H1 (cell line): ENCODE measurements around the gene SUGT1. TPM values are rescaled to one million over a fixed set of nuclear protein-coding genes. Genes with fewer than 3 reads are reported as not detected.

ENCODE experiments used
- CTCF ChIA-PET: fragments of 300-600 bp; sonication (Branson Sonifier 250); formaldehyde crosslinking; loops from one replicate; lab custom pipeline; 2021; ENCODE audit not compliant: partially characterized antibody; lab: Charles Lee
- POLR2A ChIA-PET: fragments of 300-600 bp; sonication (Branson Sonifier 250); formaldehyde crosslinking; loops from one replicate; lab custom pipeline; 2021; ENCODE audit warnings: inconsistent platforms; ENCODE audit not compliant: partially characterized antibody; lab: Charles Lee
- DNase-seq, 2 experiments: peaks; one replicate each; pipeline versions ENCODE4 v3.0.0 to v3.0.0-alpha.2; 2010 to 2022; ENCODE audit warnings: low spot score in 2 of 2, low read depth in 1 of 2, mixed read lengths in 1 of 2
- FAIRE-seq: peaks from 2 replicates; lab custom pipeline; 2011; peaks lifted over from hg19 to GRCh38; lab: Jason Lieb, UNC
- H2AFZ ChIP-seq: 2 replicates; pipeline ENCODE4 v1.8.1; 2012; ENCODE audit warnings: low read length, inconsistent platforms
- H2AK5ac ChIP-seq: 2 replicates; pipeline ENCODE4 v1.6.1; 2013; ENCODE audit warnings: low read depth, low read length
- H2BK120ac ChIP-seq: replicated peaks from 2 replicates; pipeline ENCODE3; 2013; ENCODE audit warnings: low read depth, low read length, inconsistent platforms
- H2BK12ac ChIP-seq: 2 replicates; pipeline ENCODE4 v1.6.1; 2013; ENCODE audit warnings: low read depth, low read length
- H2BK15ac ChIP-seq: 2 replicates; pipeline ENCODE4 v1.6.1; 2013; ENCODE audit warnings: low read length
- H2BK20ac ChIP-seq: 2 replicates; pipeline ENCODE4 v1.6.1; 2013; ENCODE audit warnings: low read length
- H2BK5ac ChIP-seq: 2 replicates; pipeline ENCODE4 v1.6.1; 2013; ENCODE audit warnings: low read depth, low read length
- H3K14ac ChIP-seq: 2 replicates; pipeline ENCODE4 v1.6.1; 2013; ENCODE audit warnings: inconsistent platforms; ENCODE audit not compliant: insufficient read length
- H3K18ac ChIP-seq: 2 replicates; pipeline ENCODE4 v1.6.1; 2013; ENCODE audit warnings: low read length; ENCODE audit errors: extremely low read depth
- H3K23ac ChIP-seq: 2 replicates; pipeline ENCODE4 v1.6.1; 2013; ENCODE audit warnings: inconsistent platforms; ENCODE audit not compliant: insufficient read length
- H3K23me2 ChIP-seq: 2 replicates; pipeline ENCODE4 v1.6.1; 2013; ENCODE audit warnings: low read depth, low read length
- H3K27ac ChIP-seq: 2 replicates; pipeline ENCODE4 v1.6.1; 2011; ENCODE audit warnings: low read depth, low read length, inconsistent platforms
- H3K27me3 ChIP-seq, 4 experiments: replicated peaks in 1 of 4; 1 replicate in 1 of 4; 2 replicates in 3 of 4; pipeline versions ENCODE4 v1.6.1 to v1.8.1; 2011 to 2013; ENCODE audit warnings: low read length in 3 of 4, mild to moderate bottlenecking in 3 of 4, inconsistent platforms in 2 of 4, mixed read lengths in 2 of 4, moderate library complexity in 1 of 4; ENCODE audit not compliant: control insufficient read depth in 3 of 4, insufficient read depth in 3 of 4; ENCODE audit errors: extremely low read depth in 1 of 4
- H3K36me3 ChIP-seq, 4 experiments: 2 replicates each; pipeline versions ENCODE4 v1.6.1 to v1.8.1; 2011 to 2013; ENCODE audit warnings: mild to moderate bottlenecking in 4 of 4, low read length in 3 of 4, moderate library complexity in 2 of 4, control low read depth in 1 of 4, inconsistent platforms in 1 of 4; ENCODE audit not compliant: insufficient read depth in 4 of 4, control insufficient read depth in 2 of 4
- H3K4ac ChIP-seq: replicated peaks from 2 replicates; pipeline ENCODE3; 2013; ENCODE audit warnings: low read length, low read depth, mixed read lengths, inconsistent platforms; ENCODE audit not compliant: insufficient read length
- H3K4me1 ChIP-seq, 4 experiments: replicated peaks in 1 of 4; 1 replicate in 1 of 4; 2 replicates in 3 of 4; pipeline versions ENCODE4 v1.6.1 to v1.8.1; 2011 to 2013; ENCODE audit warnings: low read length in 3 of 4, inconsistent platforms in 2 of 4, mixed read lengths in 1 of 4; ENCODE audit not compliant: insufficient read depth in 4 of 4, control insufficient read depth in 3 of 4
- H3K4me2 ChIP-seq, 2 experiments: 2 replicates each; pipeline versions ENCODE4 v1.6.1 to v1.8.1; 2011 to 2013; ENCODE audit warnings: low read depth in 2 of 2, low read length in 2 of 2, control low read depth in 1 of 2, inconsistent platforms in 1 of 2, mild to moderate bottlenecking in 1 of 2; ENCODE audit not compliant: insufficient read depth in 1 of 2
- H3K4me3 ChIP-seq, 4 experiments: fragments of 200-600, 300-600 bp in 1 of 4; sonication (generic), shearing (Covaris generic), sonication (Bioruptor Twin) in 1 of 4; 2 replicates each; pipeline versions ENCODE4 v1.5.1 to v1.8.1; 2011 to 2016; ENCODE audit warnings: low read length in 4 of 4, low read depth in 3 of 4, control low read depth in 2 of 4, inconsistent platforms in 2 of 4, mild to moderate bottlenecking in 2 of 4, mixed read lengths in 1 of 4, moderate library complexity in 1 of 4; ENCODE audit not compliant: insufficient read depth in 2 of 4; ENCODE audit errors: extremely low read depth in 1 of 4
- H3K56ac ChIP-seq: replicated peaks from 2 replicates; pipeline ENCODE3; 2013; ENCODE audit warnings: low read depth, mild to moderate bottlenecking, mixed read lengths, low read length, inconsistent platforms; ENCODE audit not compliant: insufficient read length
- H3K79me1 ChIP-seq: 2 replicates; pipeline ENCODE4 v1.6.1; 2013; ENCODE audit warnings: low read depth, low read length, control low read depth
- H3K79me2 ChIP-seq, 2 experiments: 2 replicates each; pipeline versions ENCODE4 v1.6.1 to v1.8.1; 2012 to 2013; ENCODE audit warnings: low read length in 2 of 2, mild to moderate bottlenecking in 2 of 2, inconsistent platforms in 1 of 2; ENCODE audit not compliant: insufficient read depth in 2 of 2, control insufficient read depth in 1 of 2
- H3K9ac ChIP-seq, 4 experiments: replicated peaks in 1 of 4; 1 replicate in 1 of 4; 2 replicates in 3 of 4; pipeline versions ENCODE4 v1.6.1 to v1.8.1; 2011 to 2013; ENCODE audit warnings: low read depth in 3 of 4, low read length in 3 of 4, control low read depth in 2 of 4, mild to moderate bottlenecking in 2 of 4, moderate library complexity in 2 of 4, inconsistent platforms in 1 of 4; ENCODE audit errors: extremely low read depth in 1 of 4
- H3K9me3 ChIP-seq, 2 experiments: 2 replicates each; pipeline versions ENCODE4 v1.6.1 to v1.8.1; 2012 to 2013; ENCODE audit warnings: mild to moderate bottlenecking in 2 of 2, moderate library complexity in 2 of 2, control low read depth in 1 of 2, inconsistent platforms in 1 of 2, low read depth in 1 of 2, low read length in 1 of 2, mixed read lengths in 1 of 2; ENCODE audit not compliant: insufficient read depth in 2 of 2
- H4K20me1 ChIP-seq, 2 experiments: replicated peaks in 1 of 2; 2 replicates each; pipeline versions ENCODE3 to v1.8.1; 2011 to 2013; ENCODE audit warnings: inconsistent platforms in 2 of 2, low read length in 2 of 2, mild to moderate bottlenecking in 1 of 2; ENCODE audit not compliant: insufficient read depth in 2 of 2, control insufficient read depth in 1 of 2
- H4K5ac ChIP-seq: 2 replicates; pipeline ENCODE4 v1.6.1; 2013; ENCODE audit warnings: low read length, low read depth, mixed read lengths, inconsistent platforms; ENCODE audit not compliant: insufficient read length
- H4K8ac ChIP-seq: 2 replicates; pipeline ENCODE4 v1.8.0; 2013; ENCODE audit warnings: mild to moderate bottlenecking, moderate library complexity, low read length, inconsistent platforms; ENCODE audit not compliant: insufficient read depth; ENCODE audit errors: extremely low read depth
- H4K91ac ChIP-seq: replicated peaks from 2 replicates; pipeline ENCODE3; 2013; ENCODE audit warnings: low read length, mixed read lengths, inconsistent platforms; ENCODE audit not compliant: insufficient read length
- BACH1 ChIP-seq: IDR thresholded peaks from 2 replicates; pipeline ENCODE4 v1.6.1; 2012; ENCODE audit warnings: low read length, improper control_type of control experiment
- BCL11A ChIP-seq, 2 experiments: IDR thresholded peaks; one replicate each; pipeline ENCODE4 v1.6.1; 2011; ENCODE audit warnings: low read depth in 2 of 2, low read length in 2 of 2, mild to moderate bottlenecking in 2 of 2
- CEBPB ChIP-seq: IDR thresholded peaks from 2 replicates; pipeline ENCODE4 v1.6.1; 2012; ENCODE audit warnings: low read depth, low read length
- E2F6 ChIP-seq: IDR thresholded peaks from 2 replicates; pipeline ENCODE4 v1.6.1; 2012; ENCODE audit warnings: inconsistent platforms
- EGR1 ChIP-seq: IDR thresholded peaks from 2 replicates; pipeline ENCODE4 v1.6.1; 2011; ENCODE audit warnings: low read depth, low read length, borderline replicate concordance
- FOSL1 ChIP-seq: IDR thresholded peaks from 2 replicates; pipeline ENCODE4 v1.6.1; 2011; ENCODE audit warnings: mild to moderate bottlenecking, low read depth, low read length, moderate library complexity; ENCODE audit not compliant: insufficient read depth
- NRF1 ChIP-seq: IDR thresholded peaks from 2 replicates; pipeline ENCODE4 v1.6.1; 2011; ENCODE audit warnings: mild to moderate bottlenecking, low read depth, low read length, improper control_type of control experiment
- POLR2A ChIP-seq, 2 experiments: IDR thresholded peaks; 1 replicate in 1 of 2; 2 replicates in 1 of 2; pipeline ENCODE4 v1.6.1; 2011; ENCODE audit warnings: low read depth in 2 of 2, low read length in 2 of 2, mild to moderate bottlenecking in 2 of 2; ENCODE audit errors: control extremely low read depth in 1 of 2
- RXRA ChIP-seq: IDR thresholded peaks from 2 replicates; pipeline ENCODE4 v1.6.1; 2011; ENCODE audit warnings: low read depth, mild to moderate bottlenecking, low read length, moderate library complexity; ENCODE audit not compliant: insufficient read depth
- SRF ChIP-seq: IDR thresholded peaks from 2 replicates; pipeline ENCODE4 v1.6.1; 2011; ENCODE audit warnings: mild to moderate bottlenecking, low read depth, low read length, moderate library complexity
- USF2 ChIP-seq: IDR thresholded peaks from 2 replicates; pipeline ENCODE4 v1.6.1; 2011; ENCODE audit warnings: low read length, improper control_type of control experiment
- WGBS, 2 experiments: shearing (Covaris generic) in 1 of 2; methylation state at CpG; one replicate each; pipeline versions ENCODE4 v1.1.6 to v1.1.7; 2013 to 2015; ENCODE audit warnings: low lambda C conversion rate in 2 of 2, mixed read lengths in 2 of 2, inconsistent platforms in 1 of 2, low coverage in 1 of 2, missing lambda C conversion rate in 1 of 2; ENCODE audit not compliant: insufficient replicate concordance in 2 of 2, insufficient coverage in 1 of 2, insufficient read length in 1 of 2; ENCODE audit errors: extremely low coverage in 1 of 2, missing lambda C conversion rate in 1 of 2; 5-methylcytosine and 5-hydroxymethylcytosine counted together
- polyA plus RNA-seq, 7 experiments: library from polyadenylated mRNA; depleted of rRNA in 3 of 7; stranded (reverse) in 5 of 7; unstranded in 2 of 7; fragments of >200 nt in 5 of 7; fragments of 200-250 nt in 2 of 7; gene quantifications; 1 replicate in 5 of 7; 2 replicates in 1 of 7; 4 replicates in 1 of 7; pipeline versions ENCODE4 v1.2.1 to v1.2.3, GENCODE V29; 2011 to 2013; ENCODE audit warnings: missing spikeins in 2 of 7, mixed read lengths in 2 of 7
- total RNA-seq: library from RNA; stranded (reverse); fragmentation: NEBNext Ultra II Directional; extraction: Animal tissue kit (Norgen Biotek cat#: 25700); gene quantifications from 2 replicates; pipeline ENCODE4 v1.2.1, GENCODE V29; 2021
- TF ChIP-seq, protein P1 (sequence below): IDR thresholded peaks from 2 replicates; pipeline ENCODE4 v1.6.1; 2011; ENCODE audit warnings: low read depth, mild to moderate bottlenecking, low read length; ENCODE audit not compliant: insufficient read depth

The SUGT1 gene
- total and polyA plus RNA-seq, 2 of the 8 experiments (the other 6 are each of a cell fraction or from before 2014, with no cell fraction given), result 21.0 to 99.4 TPM

DNA sequence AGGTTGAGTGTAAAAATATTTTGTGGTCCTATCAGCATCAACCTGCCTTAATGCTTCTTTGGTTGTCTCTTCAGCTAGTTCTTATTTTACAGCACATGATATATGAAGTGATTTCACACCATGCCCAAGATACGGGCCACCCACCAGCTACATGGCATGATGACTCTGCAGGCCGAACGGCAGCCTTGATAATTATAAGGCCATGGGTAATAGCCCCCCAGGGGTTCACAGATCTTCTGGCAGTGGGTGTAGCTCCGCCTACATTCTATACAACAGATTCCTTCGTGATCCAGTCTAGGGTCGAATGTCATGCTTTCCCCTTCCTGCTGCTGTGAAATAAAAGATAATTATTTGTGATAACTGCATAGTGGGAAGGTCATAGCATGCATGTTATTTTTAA lies 50.8 kb downstream of the SUGT1 start:
- 0 out of 2 replicates have a peak, but pooled peaks cover 2% of the 10 kb centered on the region for H3K23me2 ChIP-seq
- H2AFZ ChIP-seq, result no peak overlapping the region
- H3K4me1 ChIP-seq, result peaks cover 0 to 3% (median 1%) of the 10 kb centered on the region in 4 experiments; a peak in 3 of 7 replicates
- no peak overlapping the region for H2BK12ac ChIP-seq
- DNase-seq (no peak), FAIRE-seq (no peak)
- H3K9me3 ChIP-seq, result no peaks in the 10 kb centered on the region
- no peaks in the 10 kb centered on the region for H4K20me1 ChIP-seq
- WGBS, 2 experiments, result 79% methylated on average over 6 of the region's 6 CpGs; no CpG with 5 or more reads in 1 of the 2 experiments
- no peak overlapping the region for H3K4ac ChIP-seq
- H3K27me3 ChIP-seq, result no peaks in the 10 kb centered on the region
- no peak overlapping the region for H2BK15ac ChIP-seq
- no peak overlapping the region for H2BK20ac ChIP-seq
- H3K27ac ChIP-seq, result no peak overlapping the region
- ChIA-PET POLR2A (interaction anchor here (0.7 to 3.4 kb wide), 8 partner anchors 9 to 106 kb away, joined by 3 to 13 read pairs (median 4); partner anchors contain the start of gene CNMD), CTCF (interaction anchor here (0.6 to 3.3 kb wide), 9 partner anchors 12 to 108 kb away, joined by 3 to 18 read pairs (median 4); no protein-coding TSS in a partner anchor)
- no peak overlapping the region for H4K8ac ChIP-seq
- no peak overlapping the region for H4K91ac ChIP-seq
- no peak overlapping the region for H2BK120ac ChIP-seq
- no peak overlapping the region for H3K14ac ChIP-seq
- H3K9ac ChIP-seq, result no peak overlapping the region
- H2BK5ac ChIP-seq, result no peak overlapping the region
- H4K5ac ChIP-seq, result no peak overlapping the region
- no peak overlapping the region for H3K4me2 ChIP-seq
- H2AK5ac ChIP-seq, result no peak overlapping the region
- H3K79me2 ChIP-seq, result no peaks in the 10 kb centered on the region
- peaks cover 0 to 17% (median 2%) of the 10 kb centered on the region in 4 experiments; a peak in 3 of 8 replicates for H3K36me3 ChIP-seq
- no peak overlapping the region for H3K18ac ChIP-seq
- no peak overlapping the region for H3K56ac ChIP-seq
- no peak overlapping the region for H3K4me3 ChIP-seq
- no peaks in the 10 kb centered on the region for H3K79me1 ChIP-seq
- H3K23ac ChIP-seq, result no peak overlapping the region
- no peak for TF ChIP-seq EGR1
- TF ChIP-seq RXRA, result no peak
- no peak for TF ChIP-seq SRF
- TF ChIP-seq, protein P1, sequence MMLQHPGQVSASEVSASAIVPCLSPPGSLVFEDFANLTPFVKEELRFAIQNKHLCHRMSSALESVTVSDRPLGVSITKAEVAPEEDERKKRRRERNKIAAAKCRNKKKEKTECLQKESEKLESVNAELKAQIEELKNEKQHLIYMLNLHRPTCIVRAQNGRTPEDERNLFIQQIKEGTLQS, result no peak
- no peak for TF ChIP-seq FOSL1
- TF ChIP-seq USF2, result no peak
- no peak for TF ChIP-seq BACH1
- TF ChIP-seq E2F6, result no peak
- no peak for TF ChIP-seq NRF1
- no peak for TF ChIP-seq POLR2A (IDR thresholded peaks at IDR 0.05; ENCODE audit: control extremely low read depth in 1 of 2, low read depth in 2 of 2, low read length in 2 of 2)
- no peak for TF ChIP-seq CEBPB
- no peak for TF ChIP-seq BCL11A (IDR thresholded peaks at IDR 0.05; ENCODE audit: low read depth in 2 of 2, low read length in 2 of 2)
